ENCODE results near the gene PADI1. TPM values are rescaled to one million over a fixed set of nuclear protein-coding genes. Genes with fewer than 3 reads are reported as not detected.

PADI1 gene
- total RNA-seq, 4 donors from 2014 or later: not detected

DNA sequence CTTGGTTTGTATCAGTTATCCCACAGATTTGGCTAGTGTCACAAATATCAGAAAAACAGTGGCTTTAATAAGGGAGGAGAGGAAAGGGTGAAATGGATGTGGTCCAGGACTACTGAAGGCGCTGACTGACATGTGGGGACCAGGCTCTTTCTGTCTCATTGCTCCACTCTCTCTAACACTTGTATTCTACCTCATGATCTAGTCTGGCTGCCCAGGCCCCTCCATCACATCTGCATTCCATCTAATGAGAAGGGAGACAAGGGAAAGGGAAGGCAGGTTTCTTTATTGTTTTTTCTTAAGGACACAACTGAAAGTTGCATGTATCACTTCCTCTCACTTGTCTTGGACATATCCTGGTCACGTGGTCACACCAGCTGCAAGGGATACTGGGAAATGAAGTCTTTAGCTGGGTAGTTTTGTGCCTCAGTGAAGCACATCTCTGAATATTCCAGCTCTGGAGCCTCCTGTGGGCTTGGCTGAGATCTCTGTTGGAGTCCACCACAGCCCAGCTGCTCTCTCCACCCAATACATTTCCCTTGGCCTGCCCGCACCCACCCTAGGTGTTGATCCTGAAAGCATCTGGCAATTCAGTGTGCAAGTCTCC is 43.7 kb upstream of the PADI1 start:
- in situ Hi-C loops (cut with MboI; ENCODE audit: low sequenced_read_pairs in 4 of 4): no loop called here
- no peak overlapping the region for H3K27ac ChIP-seq
- ATAC-seq (no peak), DNase-seq (no peak)
- intact Hi-C loops (cut with DNase I; ENCODE audit: low total_unique reads): no loop called here
- H3K4me1 ChIP-seq: peaks cover 10 to 12% of the 10 kb centered on the region in 2 donors
- H3K9me3 ChIP-seq: no peaks in the 10 kb centered on the region
- TF ChIP-seq POLR2A (IDR thresholded peaks at IDR 0.05): no peak
- TF ChIP-seq, protein P1, sequence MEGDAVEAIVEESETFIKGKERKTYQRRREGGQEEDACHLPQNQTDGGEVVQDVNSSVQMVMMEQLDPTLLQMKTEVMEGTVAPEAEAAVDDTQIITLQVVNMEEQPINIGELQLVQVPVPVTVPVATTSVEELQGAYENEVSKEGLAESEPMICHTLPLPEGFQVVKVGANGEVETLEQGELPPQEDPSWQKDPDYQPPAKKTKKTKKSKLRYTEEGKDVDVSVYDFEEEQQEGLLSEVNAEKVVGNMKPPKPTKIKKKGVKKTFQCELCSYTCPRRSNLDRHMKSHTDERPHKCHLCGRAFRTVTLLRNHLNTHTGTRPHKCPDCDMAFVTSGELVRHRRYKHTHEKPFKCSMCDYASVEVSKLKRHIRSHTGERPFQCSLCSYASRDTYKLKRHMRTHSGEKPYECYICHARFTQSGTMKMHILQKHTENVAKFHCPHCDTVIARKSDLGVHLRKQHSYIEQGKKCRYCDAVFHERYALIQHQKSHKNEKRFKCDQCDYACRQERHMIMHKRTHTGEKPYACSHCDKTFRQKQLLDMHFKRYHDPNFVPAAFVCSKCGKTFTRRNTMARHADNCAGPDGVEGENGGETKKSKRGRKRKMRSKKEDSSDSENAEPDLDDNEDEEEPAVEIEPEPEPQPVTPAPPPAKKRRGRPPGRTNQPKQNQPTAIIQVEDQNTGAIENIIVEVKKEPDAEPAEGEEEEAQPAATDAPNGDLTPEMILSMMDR (IDR thresholded peaks at IDR 0.05 in 4 of 5, conservative IDR thresholded peaks at IDR 0.05 in 1 of 5): no peak
- H3K4me3 ChIP-seq: no peak overlapping the region
- H3K36me3 ChIP-seq: no peaks in the 10 kb centered on the region
- H3K27me3 ChIP-seq: no peaks in the 10 kb centered on the region

DNA sequence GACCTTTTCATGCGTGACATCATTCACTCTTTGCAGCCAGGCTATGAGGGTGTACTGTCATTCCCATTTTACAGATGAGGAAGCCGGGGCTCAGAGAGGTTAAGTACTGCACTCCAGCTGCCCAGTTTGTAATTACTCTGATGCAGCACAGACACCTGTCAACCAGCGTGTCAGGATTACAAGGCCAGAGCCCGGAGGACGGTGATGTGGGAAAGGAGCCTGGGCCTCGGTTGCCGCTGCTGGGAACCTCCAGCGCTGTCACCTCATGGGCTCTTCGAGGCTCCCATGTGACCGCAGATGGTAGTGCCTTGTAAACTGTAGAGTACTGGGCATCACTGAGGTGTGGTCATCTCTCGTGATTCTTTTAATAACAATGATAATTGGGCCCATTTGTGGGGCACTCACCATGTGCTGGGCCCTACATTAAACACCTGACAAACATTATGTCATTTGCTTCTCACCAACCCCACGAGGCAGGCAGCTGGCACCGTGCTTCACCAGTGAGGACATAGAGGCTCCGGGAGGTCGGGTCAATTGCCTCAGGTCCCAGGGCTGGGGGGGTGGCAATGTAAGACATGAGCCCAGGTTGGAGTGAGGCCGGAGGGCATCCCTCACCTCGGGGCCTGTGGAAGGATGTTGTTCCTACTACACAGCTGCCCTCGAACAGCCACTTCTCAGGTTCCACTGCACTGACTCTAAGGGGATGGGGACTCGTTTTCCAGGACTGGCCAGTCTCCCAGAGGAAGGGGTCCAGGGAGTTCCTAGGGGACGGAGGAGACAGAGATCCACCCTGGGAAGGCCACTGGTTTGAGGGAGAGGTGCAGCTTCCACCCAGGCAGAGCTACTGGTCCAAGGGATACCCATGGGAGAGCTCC is 42.8 kb upstream of the PADI1 start:
- in situ Hi-C loops (cut with MboI; ENCODE audit: low sequenced_read_pairs in 4 of 4): no loop called here
- H3K36me3 ChIP-seq: no peaks in the 10 kb centered on the region
- no peak for ATAC-seq

DNA sequence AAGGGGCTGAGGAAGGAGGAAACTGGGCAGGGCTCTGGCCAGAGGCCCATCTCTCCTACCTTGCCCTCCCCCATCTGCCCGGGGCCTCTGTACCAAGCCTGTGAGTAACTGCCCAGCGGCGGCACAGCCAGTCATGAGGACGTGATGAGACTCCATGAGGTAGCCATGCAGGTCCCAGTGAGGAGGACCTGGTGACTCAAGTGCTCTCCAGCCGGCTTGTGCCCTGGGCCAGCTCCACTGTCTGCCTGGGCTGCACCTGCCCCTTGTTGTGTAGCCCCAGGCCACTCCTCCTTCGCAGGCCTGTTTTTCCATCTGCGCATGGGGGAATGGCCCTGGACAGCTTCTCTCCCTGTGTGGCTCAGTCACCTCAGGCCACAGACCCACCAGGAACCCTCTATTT is 42.0 kb upstream of the PADI1 start:
- Histone ChIP-seq H3K4me1 (peaks cover 10 to 12% of the 10 kb centered on the region in 2 donors), H3K27ac (no peak overlapping the region), H3K27me3 (no peaks in the 10 kb centered on the region), H3K36me3 (no peaks in the 10 kb centered on the region), H3K4me3 (no peak overlapping the region), H3K9me3 (no peaks in the 10 kb centered on the region)
- intact Hi-C loops (cut with DNase I; ENCODE audit: low total_unique reads): no loop called here
- TF ChIP-seq POLR2A (IDR thresholded peaks at IDR 0.05): no peak
- TF ChIP-seq, protein P1 (IDR thresholded peaks at IDR 0.05 in 4 of 5, conservative IDR thresholded peaks at IDR 0.05 in 1 of 5): no peak
- ATAC-seq (no peak), DNase-seq (no peak)
- in situ Hi-C loops (cut with MboI; ENCODE audit: low sequenced_read_pairs in 4 of 4): no loop called here

More for the DNA sequence above, 42.8 kb upstream of the PADI1 start:
- Histone ChIP-seq H3K27ac (no peak overlapping the region), H3K27me3 (no peaks in the 10 kb centered on the region), H3K4me3 (no peak overlapping the region), H3K9me3 (no peaks in the 10 kb centered on the region), H3K4me1 (peaks cover 10 to 12% of the 10 kb centered on the region in 2 donors)
- DNase-seq: no peak
- TF ChIP-seq, protein P1 (IDR thresholded peaks at IDR 0.05 in 4 of 5, conservative IDR thresholded peaks at IDR 0.05 in 1 of 5): no peak
- no peak for TF ChIP-seq POLR2A (IDR thresholded peaks at IDR 0.05)
- intact Hi-C loops (cut with DNase I; ENCODE audit: low total_unique reads): no loop called here

DNA sequence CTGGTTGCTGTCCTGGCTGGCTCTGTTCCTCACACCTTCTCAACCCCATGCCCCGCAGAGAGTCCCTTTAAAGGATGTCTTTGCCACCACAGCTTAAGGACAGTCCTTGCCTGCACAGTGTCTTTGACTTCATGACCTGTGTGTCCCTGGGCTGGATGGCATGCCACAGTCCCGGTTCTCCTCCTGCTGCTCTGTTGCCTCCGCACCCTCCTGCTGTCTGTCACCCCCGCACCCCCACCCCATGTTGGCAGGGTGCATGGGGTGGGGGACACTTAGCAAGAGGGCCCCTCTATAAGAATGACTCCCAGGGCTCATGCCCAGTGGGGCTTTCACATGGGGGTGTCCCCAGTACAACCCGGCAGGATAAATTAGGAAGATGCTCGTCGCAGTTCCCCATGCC is 41.6 kb upstream of the PADI1 start:
- DNase-seq (no peak), ATAC-seq (no peak)
- intact Hi-C loops (cut with DNase I; ENCODE audit: low total_unique reads) (no loop called here), in situ Hi-C loops (cut with MboI; ENCODE audit: low sequenced_read_pairs in 4 of 4) (no loop called here)
- Histone ChIP-seq H3K9me3 (no peaks in the 10 kb centered on the region), H3K36me3 (no peaks in the 10 kb centered on the region), H3K27me3 (peaks cover 0 to 3% (median 0%) of the 10 kb centered on the region in 3 donors), H3K4me3 (no peak overlapping the region), H3K4me1 (peaks cover 10 to 12% of the 10 kb centered on the region in 2 donors), H3K27ac (no peak overlapping the region)
- TF ChIP-seq POLR2A (IDR thresholded peaks at IDR 0.05): no peak
- TF ChIP-seq, protein P1 (IDR thresholded peaks at IDR 0.05 in 4 of 5, conservative IDR thresholded peaks at IDR 0.05 in 1 of 5): no peak

All from gastrocnemius medialis (tissue), 4 donors.